ENCODE data around the gene TXNRD2.

Gene TXNRD2

DNA sequence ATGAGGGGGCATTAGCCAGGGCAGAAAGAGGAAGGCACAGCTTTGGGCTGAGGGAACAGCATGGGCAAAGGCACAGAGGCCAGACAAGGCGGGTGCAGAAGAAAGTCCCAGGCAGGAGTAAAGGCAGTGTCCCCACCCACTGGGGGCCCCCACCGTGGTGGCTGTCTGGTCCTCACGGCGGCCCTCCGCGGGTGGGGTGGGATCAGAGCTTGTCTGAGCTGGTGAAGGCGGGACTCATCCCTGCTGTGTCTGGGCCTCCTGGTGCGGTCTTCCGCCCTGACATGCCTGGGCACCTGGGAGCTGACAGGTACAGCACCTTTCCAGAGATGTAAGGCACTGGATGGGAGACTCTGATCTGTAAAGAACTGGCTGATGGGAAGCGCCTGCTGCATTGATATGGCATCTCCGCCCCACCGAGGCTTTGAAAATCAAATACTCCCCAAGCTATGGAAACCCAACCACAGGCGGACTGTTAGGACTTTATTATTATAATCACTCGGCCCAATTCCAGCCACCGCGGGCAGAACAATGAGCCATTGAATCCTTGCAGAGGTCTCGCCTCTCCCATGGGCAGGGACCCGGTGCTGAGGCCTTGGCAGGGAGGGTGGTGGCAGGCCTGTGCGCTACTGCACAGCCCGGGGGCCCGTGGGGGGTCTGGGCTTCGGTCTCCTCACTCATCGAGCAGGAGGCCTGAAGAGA is 72.7 kb downstream of the TXNRD2 start:
- Histone ChIP-seq H3K27ac (ENCODE audit: low read length) (0 out of 2 replicates have a peak overlapping the region, but pooled peaks have one; percentile 35), H2AFZ (ENCODE audit: low read depth, low read length) (no peak overlapping the region), H3K4me1 (ENCODE audit: insufficient read depth, low read length) (no peaks in the 10 kb centered on the region), H3K4me2 (ENCODE audit: insufficient read depth, low read length) (no peak overlapping the region), H3K36me3 (ENCODE audit: insufficient read depth, low read length) (no peaks in the 10 kb centered on the region), H3K9ac (ENCODE audit: low read depth, low read length) (no peak overlapping the region), H3K4me3 (ENCODE audit: low read depth in 1 of 2, low read length in 2 of 2) (no peak overlapping the region), H3K9me3 (ENCODE audit: insufficient read depth, low read length, severe bottlenecking) (no peaks in the 10 kb centered on the region), H3K27me3 (ENCODE audit: insufficient read depth, low read length, poor library complexity) (no peaks in the 10 kb centered on the region), H3K79me2 (ENCODE audit: insufficient read depth, low read length) (no peaks in the 10 kb centered on the region), H4K20me1 (ENCODE audit: insufficient read depth, low read length) (no peaks in the 10 kb centered on the region)
- DNase-seq (peak; percentile 6), ATAC-seq (ENCODE audit: insufficient read depth, low read depth) (0 out of 3 replicates have a peak, but pooled peaks have one; percentile 27)
- TF ChIP-seq EZH2 (IDR thresholded peaks at IDR 0.05; ENCODE audit: borderline replicate concordance, low read depth, low read length, severe bottlenecking): no peak
- TF ChIP-seq, protein P1, sequence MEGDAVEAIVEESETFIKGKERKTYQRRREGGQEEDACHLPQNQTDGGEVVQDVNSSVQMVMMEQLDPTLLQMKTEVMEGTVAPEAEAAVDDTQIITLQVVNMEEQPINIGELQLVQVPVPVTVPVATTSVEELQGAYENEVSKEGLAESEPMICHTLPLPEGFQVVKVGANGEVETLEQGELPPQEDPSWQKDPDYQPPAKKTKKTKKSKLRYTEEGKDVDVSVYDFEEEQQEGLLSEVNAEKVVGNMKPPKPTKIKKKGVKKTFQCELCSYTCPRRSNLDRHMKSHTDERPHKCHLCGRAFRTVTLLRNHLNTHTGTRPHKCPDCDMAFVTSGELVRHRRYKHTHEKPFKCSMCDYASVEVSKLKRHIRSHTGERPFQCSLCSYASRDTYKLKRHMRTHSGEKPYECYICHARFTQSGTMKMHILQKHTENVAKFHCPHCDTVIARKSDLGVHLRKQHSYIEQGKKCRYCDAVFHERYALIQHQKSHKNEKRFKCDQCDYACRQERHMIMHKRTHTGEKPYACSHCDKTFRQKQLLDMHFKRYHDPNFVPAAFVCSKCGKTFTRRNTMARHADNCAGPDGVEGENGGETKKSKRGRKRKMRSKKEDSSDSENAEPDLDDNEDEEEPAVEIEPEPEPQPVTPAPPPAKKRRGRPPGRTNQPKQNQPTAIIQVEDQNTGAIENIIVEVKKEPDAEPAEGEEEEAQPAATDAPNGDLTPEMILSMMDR (IDR thresholded peaks at IDR 0.05; ENCODE audit: borderline replicate concordance, extremely low read depth, low read length, poor library complexity, severe bottlenecking): no peak

DNA sequence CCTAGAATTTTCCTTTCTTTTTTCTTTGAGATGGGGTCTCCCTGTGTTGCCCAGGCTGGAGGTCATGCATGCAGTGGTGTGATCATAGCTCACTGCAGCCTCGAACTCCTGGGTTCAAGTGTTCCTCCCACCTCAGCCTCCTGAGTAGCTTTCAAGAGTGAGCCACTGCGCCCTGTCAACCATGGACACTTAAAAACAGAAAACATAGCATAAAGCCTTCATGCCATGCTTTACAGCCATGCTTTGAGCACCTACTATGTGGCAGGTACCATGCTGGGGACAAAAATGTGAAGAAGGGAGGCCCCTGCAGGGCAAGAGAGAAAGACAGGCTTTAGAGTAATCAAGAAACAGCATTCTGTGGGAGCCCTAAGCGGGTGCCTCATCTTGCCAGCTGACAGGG is 73.3 kb downstream of the TXNRD2 start:
- no peak for TF ChIP-seq EZH2 (IDR thresholded peaks at IDR 0.05; ENCODE audit: borderline replicate concordance, low read depth, low read length, severe bottlenecking)
- TF ChIP-seq, protein P1 (IDR thresholded peaks at IDR 0.05; ENCODE audit: borderline replicate concordance, extremely low read depth, low read length, poor library complexity, severe bottlenecking): peak; percentile 9
- Histone ChIP-seq H3K4me2 (ENCODE audit: insufficient read depth, low read length) (no peak overlapping the region), H3K4me1 (ENCODE audit: insufficient read depth, low read length) (no peaks in the 10 kb centered on the region), H3K9me3 (ENCODE audit: insufficient read depth, low read length, severe bottlenecking) (no peaks in the 10 kb centered on the region), H3K27me3 (ENCODE audit: insufficient read depth, low read length, poor library complexity) (no peaks in the 10 kb centered on the region), H3K79me2 (ENCODE audit: insufficient read depth, low read length) (no peaks in the 10 kb centered on the region), H3K4me3 (ENCODE audit: low read depth in 1 of 2, low read length in 2 of 2) (no peak overlapping the region), H3K9ac (ENCODE audit: low read depth, low read length) (no peak overlapping the region), H2AFZ (ENCODE audit: low read depth, low read length) (no peak overlapping the region), H3K27ac (ENCODE audit: low read length) (0 out of 2 replicates have a peak overlapping the region, but pooled peaks have one; percentile 35), H3K36me3 (ENCODE audit: insufficient read depth, low read length) (no peaks in the 10 kb centered on the region), H4K20me1 (ENCODE audit: insufficient read depth, low read length) (no peaks in the 10 kb centered on the region)
- DNase-seq (no peak), ATAC-seq (ENCODE audit: insufficient read depth, low read depth) (no peak)

DNA sequence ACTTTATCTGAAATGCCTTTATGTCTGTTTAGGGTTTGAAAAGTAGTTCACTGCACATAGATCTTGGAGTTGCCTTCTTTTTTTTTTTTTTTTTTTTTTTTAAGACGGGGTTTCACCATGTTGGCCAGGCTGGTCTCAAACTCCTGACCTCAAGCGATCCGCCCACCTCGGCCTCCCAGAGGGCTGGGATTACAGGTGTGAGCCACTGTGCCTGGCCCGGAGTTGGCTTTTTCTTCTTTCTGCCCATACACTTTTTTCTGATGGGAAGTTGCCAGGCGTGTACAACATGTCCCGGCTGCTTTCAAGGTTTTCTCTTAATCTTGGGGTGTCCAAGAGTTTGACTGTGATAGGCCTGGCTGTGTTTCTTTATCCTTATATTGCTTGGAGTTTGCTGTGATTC is 74.0 kb downstream of the TXNRD2 start:
- TF ChIP-seq, protein P1 (IDR thresholded peaks at IDR 0.05; ENCODE audit: borderline replicate concordance, extremely low read depth, low read length, poor library complexity, severe bottlenecking): no peak
- TF ChIP-seq EZH2 (IDR thresholded peaks at IDR 0.05; ENCODE audit: borderline replicate concordance, low read depth, low read length, severe bottlenecking): no peak
- H3K4me3 ChIP-seq (ENCODE audit: low read depth in 1 of 2, low read length in 2 of 2): no peak overlapping the region
- no peaks in the 10 kb centered on the region for H3K9me3 ChIP-seq (ENCODE audit: insufficient read depth, low read length, severe bottlenecking)
- H3K79me2 ChIP-seq (ENCODE audit: insufficient read depth, low read length): no peaks in the 10 kb centered on the region
- H3K27ac ChIP-seq (ENCODE audit: low read length): no peak overlapping the region
- H3K27me3 ChIP-seq (ENCODE audit: insufficient read depth, low read length, poor library complexity): no peaks in the 10 kb centered on the region
- H3K4me2 ChIP-seq (ENCODE audit: insufficient read depth, low read length): no peak overlapping the region
- no peak overlapping the region for H3K9ac ChIP-seq (ENCODE audit: low read depth, low read length)
- ATAC-seq (ENCODE audit: insufficient read depth, low read depth) (no peak), DNase-seq (peak; percentile 1)
- H4K20me1 ChIP-seq (ENCODE audit: insufficient read depth, low read length): no peaks in the 10 kb centered on the region
- H2AFZ ChIP-seq (ENCODE audit: low read depth, low read length): no peak overlapping the region
- no peaks in the 10 kb centered on the region for H3K4me1 ChIP-seq (ENCODE audit: insufficient read depth, low read length)
- no peaks in the 10 kb centered on the region for H3K36me3 ChIP-seq (ENCODE audit: insufficient read depth, low read length)
